ENCODE results near the gene ACSL3.
"Not testable (repeated sequence)": the region's sequence is repeated elsewhere in the genome, so short reads cannot be mapped to it uniquely, and the experiment has no call there.

ACSL3 gene

GRCh38 chr2:222840060-222840802 lies 20.6 kb upstream of the ACSL3 start:
- peak overlapping the region; percentile 16 for H2AFZ ChIP-seq
- H3K36me3 ChIP-seq (ENCODE audit: control insufficient read depth, insufficient read depth, low read length): no peaks in the 10 kb centered on the region
- no peak overlapping the region for H3K27ac ChIP-seq
- H3K9ac ChIP-seq: no peak overlapping the region
- no peaks in the 10 kb centered on the region for H3K9me3 ChIP-seq (ENCODE audit: control insufficient read depth, low read length)
- H3K79me2 ChIP-seq: no peaks in the 10 kb centered on the region
- no peak overlapping the region for H3K4me3 ChIP-seq (ENCODE audit: low read depth, low read length)
- H3K4me1 ChIP-seq: peaks cover 36% of the 10 kb centered on the region
- no peaks in the 10 kb centered on the region for H3K27me3 ChIP-seq (ENCODE audit: control insufficient read depth, insufficient read depth, low read length)
- H3K4me2 ChIP-seq (ENCODE audit: low read length): no peak overlapping the region
- no peak for TF ChIP-seq CTCF (IDR thresholded peaks at IDR 0.05)

DNA sequence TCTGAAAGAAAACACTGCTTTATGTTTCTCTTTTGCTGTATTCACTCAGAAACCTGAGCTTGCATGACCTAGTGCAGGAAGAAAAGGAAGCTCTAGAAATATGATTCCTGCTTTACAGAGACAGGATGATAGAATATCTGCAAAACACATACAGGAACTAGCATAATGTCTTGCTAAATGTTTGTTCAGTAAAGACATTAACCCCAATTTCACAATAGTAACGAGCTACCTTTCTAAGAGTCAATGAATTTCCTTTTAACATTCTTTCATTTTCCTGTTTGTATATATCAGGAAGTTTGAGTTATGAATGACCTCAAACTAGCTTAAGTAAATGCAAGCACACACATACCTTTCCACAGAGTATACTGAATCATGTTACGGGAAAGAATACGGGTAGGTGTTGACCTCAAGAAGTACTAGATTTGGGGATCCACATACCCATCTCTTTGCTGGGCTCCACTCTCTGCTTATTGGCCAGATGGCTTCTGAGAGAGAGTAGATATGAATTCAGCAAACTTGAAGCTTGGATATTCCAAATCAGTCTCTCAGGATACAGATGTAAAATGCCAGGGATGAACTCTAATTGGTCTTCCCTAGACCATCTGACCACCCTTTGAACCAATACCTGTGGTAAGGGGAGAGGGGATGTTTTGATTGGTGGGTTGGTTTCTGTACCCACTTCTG lies 18.2 kb upstream of the ACSL3 start:
- Histone ChIP-seq H3K9ac (peak overlapping the region; percentile 3), H3K36me3 (ENCODE audit: control insufficient read depth, insufficient read depth, low read length) (no peaks in the 10 kb centered on the region), H3K27ac (peak overlapping the region; percentile 82), H3K4me3 (ENCODE audit: low read depth, low read length) (no peak overlapping the region), H3K9me3 (ENCODE audit: control insufficient read depth, low read length) (no peaks in the 10 kb centered on the region), H3K27me3 (ENCODE audit: control insufficient read depth, insufficient read depth, low read length) (no peaks in the 10 kb centered on the region), H3K79me2 (no peaks in the 10 kb centered on the region), H3K4me1 (peaks cover 34% of the 10 kb centered on the region), H3K4me2 (ENCODE audit: low read length) (peak overlapping the region; percentile 29), H2AFZ (peak overlapping the region; percentile 70)
- TF ChIP-seq CTCF (IDR thresholded peaks at IDR 0.05): no peak

GRCh38 chr2:222844323-222844722 lies 16.5 kb upstream of the ACSL3 start:
- H3K4me2 ChIP-seq (ENCODE audit: low read length): no peak overlapping the region
- H3K27me3 ChIP-seq (ENCODE audit: control insufficient read depth, insufficient read depth, low read length): no peaks in the 10 kb centered on the region
- no peaks in the 10 kb centered on the region for H3K79me2 ChIP-seq
- H3K36me3 ChIP-seq (ENCODE audit: control insufficient read depth, insufficient read depth, low read length): no peaks in the 10 kb centered on the region
- H3K9me3 ChIP-seq (ENCODE audit: control insufficient read depth, low read length): no peaks in the 10 kb centered on the region
- H3K4me1 ChIP-seq: peaks cover 26% of the 10 kb centered on the region
- H2AFZ ChIP-seq: peak overlapping the region; percentile 73
- H3K4me3 ChIP-seq (ENCODE audit: low read depth, low read length): no peak overlapping the region
- H3K27ac ChIP-seq: peak overlapping the region; percentile 43
- TF ChIP-seq CTCF (IDR thresholded peaks at IDR 0.05): no peak
- no peak overlapping the region for H3K9ac ChIP-seq

DNA sequence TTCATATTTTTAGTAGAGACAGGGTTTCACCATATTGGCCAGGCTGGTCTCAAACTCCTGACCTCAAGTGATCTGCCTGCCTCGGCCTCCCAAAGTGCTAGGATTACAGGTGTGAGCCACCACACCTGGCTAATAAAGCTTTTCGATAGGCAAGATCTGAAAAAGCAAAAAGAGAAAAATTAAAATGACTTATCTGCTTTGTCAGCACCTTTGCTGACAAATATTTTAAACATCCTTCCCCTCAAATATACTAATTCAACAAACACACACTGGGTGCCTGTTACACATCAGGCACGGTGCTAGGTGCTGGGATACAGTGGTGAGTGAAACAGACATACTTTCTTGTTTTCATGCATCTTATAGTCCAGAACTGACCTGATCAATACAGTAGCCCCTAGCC lies 15.5 kb upstream of the ACSL3 start:
- not testable (repeated sequence) for H3K9ac ChIP-seq; H2AFZ ChIP-seq; H3K4me2 ChIP-seq (ENCODE audit: low read length); H3K9me3 ChIP-seq (ENCODE audit: control insufficient read depth, low read length); H3K36me3 ChIP-seq (ENCODE audit: control insufficient read depth, insufficient read depth, low read length); H3K27me3 ChIP-seq (ENCODE audit: control insufficient read depth, insufficient read depth, low read length); H3K27ac ChIP-seq; H3K4me3 ChIP-seq (ENCODE audit: low read depth, low read length); H3K79me2 ChIP-seq
- H3K4me1 ChIP-seq: peaks cover 19% of the 10 kb centered on the region

GRCh38 chr2:222846003-222846402 lies 14.8 kb upstream of the ACSL3 start:
- H3K79me2 ChIP-seq: no peaks in the 10 kb centered on the region
- no peak overlapping the region for H3K4me3 ChIP-seq (ENCODE audit: low read depth, low read length)
- H3K4me2 ChIP-seq (ENCODE audit: low read length): no peak overlapping the region

DNA sequence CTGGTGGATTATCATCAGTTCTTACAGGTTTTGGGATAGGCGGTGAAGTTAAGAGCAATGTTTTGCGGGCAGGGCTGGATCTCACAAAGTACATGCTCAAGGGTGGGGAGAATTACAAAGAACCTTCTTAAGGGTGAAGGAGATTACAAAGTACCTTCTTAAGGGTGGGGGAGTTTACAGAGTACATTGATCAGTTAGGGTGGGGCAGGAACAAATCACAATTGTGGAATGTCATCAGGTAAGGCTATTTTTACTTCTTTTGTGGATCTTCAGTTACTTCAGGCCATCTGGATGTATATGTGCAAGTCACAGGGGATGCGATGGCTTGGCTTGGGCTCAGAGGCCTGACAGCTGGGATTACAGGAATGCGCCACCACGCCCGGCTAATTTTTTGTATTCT lies 12.8 kb upstream of the ACSL3 start:
- H3K27me3 ChIP-seq (ENCODE audit: control insufficient read depth, insufficient read depth, low read length); H2AFZ ChIP-seq; H3K36me3 ChIP-seq (ENCODE audit: control insufficient read depth, insufficient read depth, low read length); H3K4me3 ChIP-seq (ENCODE audit: low read depth, low read length); H3K9me3 ChIP-seq (ENCODE audit: control insufficient read depth, low read length); H3K27ac ChIP-seq; H3K79me2 ChIP-seq; H3K4me1 ChIP-seq; H3K9ac ChIP-seq; H3K4me2 ChIP-seq (ENCODE audit: low read length): not testable (repeated sequence)

More at GRCh38 chr2:222846003-222846402, 14.8 kb upstream of the ACSL3 start:
- peaks cover 19% of the 10 kb centered on the region for H3K4me1 ChIP-seq
- H3K36me3 ChIP-seq (ENCODE audit: control insufficient read depth, insufficient read depth, low read length): no peaks in the 10 kb centered on the region
- H3K9me3 ChIP-seq (ENCODE audit: control insufficient read depth, low read length): no peaks in the 10 kb centered on the region
- H3K27me3 ChIP-seq (ENCODE audit: control insufficient read depth, insufficient read depth, low read length): no peaks in the 10 kb centered on the region
- TF ChIP-seq CTCF (IDR thresholded peaks at IDR 0.05): no peak
- H3K27ac ChIP-seq: no peak overlapping the region
- no peak overlapping the region for H3K9ac ChIP-seq
- no peak overlapping the region for H2AFZ ChIP-seq
